Stomach (tissue), 9 donors: Measurements from ENCODE around the gene UTP3. TPM values are rescaled to one million over a fixed set of nuclear protein-coding genes. Genes with fewer than 3 reads are reported as not detected.

ENCODE experiments used
- DNase-seq, 2 donors: peaks; one replicate each; pipeline versions ENCODE4 v3.0.0 to v3.0.0-alpha.2; 2013 to 2019
- H3K27ac ChIP-seq, 5 donors: fragments of 200-600 bp in 4 of 5; sonication (generic) in 4 of 5; one replicate each; pipeline ENCODE4 v1.5.1; 2013 to 2019; ENCODE audit warnings: mild to moderate bottlenecking in 1 of 5, moderate library complexity in 1 of 5
- H3K27me3 ChIP-seq, 3 donors: fragments of 200-600 bp; sonication (generic); one replicate each; pipeline ENCODE4 v1.5.1; 2017 to 2019; ENCODE audit warnings: mixed run types in 1 of 3
- H3K36me3 ChIP-seq, 4 donors: fragments of 200-600 bp; sonication (generic); 1 replicate in 3 of 4; 2 replicates in 1 of 4; pipeline ENCODE4 v1.5.1; 2016 to 2019
- H3K4me1 ChIP-seq, 4 donors: fragments of 200-600 bp; sonication (generic); one replicate each; pipeline ENCODE4 v1.5.1; 2016 to 2019
- H3K4me3 ChIP-seq, 4 donors: fragments of 200-600 bp; sonication (generic) in 3 of 4; one replicate each; pipeline ENCODE4 v1.5.1; 2016 to 2019; ENCODE audit warnings: mild to moderate bottlenecking in 1 of 4
- H3K9me3 ChIP-seq, 4 donors: fragments of 200-600 bp; sonication (generic); one replicate each; pipeline ENCODE4 v1.5.1; 2016 to 2019
- EP300 ChIP-seq: sonication (generic); formaldehyde crosslinking; IDR thresholded peaks from one replicate; pipeline ENCODE4 v1.6.1; 2017; ENCODE audit warnings: antibody characterized with exemption
- POLR2A ChIP-seq, 4 donors: fragments of 450-650 bp; IDR thresholded peaks; one replicate each; pipeline ENCODE4 v1.6.1; 2016; ENCODE audit warnings: antibody characterized with exemption in 4 of 4, control low read depth in 2 of 4, mild to moderate bottlenecking in 1 of 4, moderate library complexity in 1 of 4
- POLR2AphosphoS5 ChIP-seq, 3 donors: sonication (generic); formaldehyde crosslinking; IDR thresholded peaks; one replicate each; pipeline ENCODE4 v1.6.1; 2016; ENCODE audit warnings: antibody characterized with exemption in 3 of 3
- WGBS, 5 donors: extraction: QIAGEN DNeasy Blood & Tissue Kit in 3 of 5; methylation state at CpG; one replicate each; pipeline versions ENCODE4 v1.1.5 to v1.1.7; 2013 to 2018; 5-methylcytosine and 5-hydroxymethylcytosine counted together
- intact Hi-C: fragments of 100-400 bp; cut with DNase I; formaldehyde crosslinking; loops from one replicate; pipeline ENCODE4 v1.15.1; 2023; ENCODE audit warnings: low total_unique reads
- polyA plus RNA-seq, 3 donors: library from polyadenylated mRNA; stranded (reverse); fragments of 200-250 nt; gene quantifications; one replicate each; pipeline ENCODE4 v1.2.3, GENCODE V29; 2013
- total RNA-seq, 5 donors: library from RNA; depleted of rRNA; stranded (reverse); fragments of >200 nt; gene quantifications; one replicate each; pipeline versions ENCODE4 v1.1.0 to v1.2.3, GENCODE V29; 2014 to 2016
- TF ChIP-seq, protein P1 (sequence below), 7 experiments: fragments of 450-650 bp in 4 of 7; fragments of 200-600 bp in 3 of 7; sonication (generic) in 3 of 7; IDR thresholded peaks; one replicate each; pipeline ENCODE4 v1.5.1; 2016 to 2019; ENCODE audit warnings: antibody characterized with exemption in 7 of 7, control low read depth in 2 of 7, mild to moderate bottlenecking in 1 of 7
- donor health status: healthy with polysubstance abuse.
- donor health status: Bipolar disorder and iron deficiency.
- donor health status: healthy.

UTP3 gene
- total and polyA plus RNA-seq, 8 donors, result 11.3 to 22.2 (median 18.5) TPM

DNA sequence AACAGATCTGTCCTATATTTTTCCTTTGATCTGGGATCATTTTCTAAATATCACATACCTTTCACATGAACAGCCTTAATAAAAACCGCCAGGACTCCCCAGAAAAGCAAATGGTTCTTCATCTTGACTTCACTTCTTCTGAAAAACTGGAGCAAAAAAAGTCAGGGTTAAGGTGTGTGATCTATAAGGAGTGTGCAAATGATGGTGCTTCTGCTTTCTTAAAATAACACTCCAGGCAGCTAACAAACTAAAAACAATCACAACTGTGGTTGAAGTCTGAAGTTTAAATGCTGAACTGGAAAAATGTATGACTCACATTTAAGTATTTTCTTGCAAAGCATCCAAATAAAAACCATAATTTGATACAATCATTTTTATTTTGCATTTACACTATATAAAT lies 22.0 kb upstream of the UTP3 start, which contains the start of gene JCHAIN:
TSS of gene JCHAIN (minus strand) at position 140 of the 400 bp plus-strand sequence. CDS start at position 122, 18 bp downstream.
- 53 to 77% (median 58%) methylated on average over 1 of the region's 1 CpG for WGBS, 5 donors
- Histone ChIP-seq H3K4me1 (peaks cover 0 to 4% (median 0%) of the 10 kb centered on the region in 4 donors), H3K27ac (no peak within 1 kb of the TSS), H3K27me3 (no peaks in the 10 kb centered on the region), H3K9me3 (no peaks in the 10 kb centered on the region), H3K4me3 (no peak within 1 kb of the TSS), H3K36me3 (no peaks in the 10 kb centered on the region)
- no peak for DNase-seq
- TF ChIP-seq, protein P1, sequence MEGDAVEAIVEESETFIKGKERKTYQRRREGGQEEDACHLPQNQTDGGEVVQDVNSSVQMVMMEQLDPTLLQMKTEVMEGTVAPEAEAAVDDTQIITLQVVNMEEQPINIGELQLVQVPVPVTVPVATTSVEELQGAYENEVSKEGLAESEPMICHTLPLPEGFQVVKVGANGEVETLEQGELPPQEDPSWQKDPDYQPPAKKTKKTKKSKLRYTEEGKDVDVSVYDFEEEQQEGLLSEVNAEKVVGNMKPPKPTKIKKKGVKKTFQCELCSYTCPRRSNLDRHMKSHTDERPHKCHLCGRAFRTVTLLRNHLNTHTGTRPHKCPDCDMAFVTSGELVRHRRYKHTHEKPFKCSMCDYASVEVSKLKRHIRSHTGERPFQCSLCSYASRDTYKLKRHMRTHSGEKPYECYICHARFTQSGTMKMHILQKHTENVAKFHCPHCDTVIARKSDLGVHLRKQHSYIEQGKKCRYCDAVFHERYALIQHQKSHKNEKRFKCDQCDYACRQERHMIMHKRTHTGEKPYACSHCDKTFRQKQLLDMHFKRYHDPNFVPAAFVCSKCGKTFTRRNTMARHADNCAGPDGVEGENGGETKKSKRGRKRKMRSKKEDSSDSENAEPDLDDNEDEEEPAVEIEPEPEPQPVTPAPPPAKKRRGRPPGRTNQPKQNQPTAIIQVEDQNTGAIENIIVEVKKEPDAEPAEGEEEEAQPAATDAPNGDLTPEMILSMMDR (IDR thresholded peaks at IDR 0.05), result no peak
- TF ChIP-seq POLR2A (IDR thresholded peaks at IDR 0.05), result no peak
- TF ChIP-seq EP300, result no peak
- intact Hi-C loops, result no loop called here

DNA sequence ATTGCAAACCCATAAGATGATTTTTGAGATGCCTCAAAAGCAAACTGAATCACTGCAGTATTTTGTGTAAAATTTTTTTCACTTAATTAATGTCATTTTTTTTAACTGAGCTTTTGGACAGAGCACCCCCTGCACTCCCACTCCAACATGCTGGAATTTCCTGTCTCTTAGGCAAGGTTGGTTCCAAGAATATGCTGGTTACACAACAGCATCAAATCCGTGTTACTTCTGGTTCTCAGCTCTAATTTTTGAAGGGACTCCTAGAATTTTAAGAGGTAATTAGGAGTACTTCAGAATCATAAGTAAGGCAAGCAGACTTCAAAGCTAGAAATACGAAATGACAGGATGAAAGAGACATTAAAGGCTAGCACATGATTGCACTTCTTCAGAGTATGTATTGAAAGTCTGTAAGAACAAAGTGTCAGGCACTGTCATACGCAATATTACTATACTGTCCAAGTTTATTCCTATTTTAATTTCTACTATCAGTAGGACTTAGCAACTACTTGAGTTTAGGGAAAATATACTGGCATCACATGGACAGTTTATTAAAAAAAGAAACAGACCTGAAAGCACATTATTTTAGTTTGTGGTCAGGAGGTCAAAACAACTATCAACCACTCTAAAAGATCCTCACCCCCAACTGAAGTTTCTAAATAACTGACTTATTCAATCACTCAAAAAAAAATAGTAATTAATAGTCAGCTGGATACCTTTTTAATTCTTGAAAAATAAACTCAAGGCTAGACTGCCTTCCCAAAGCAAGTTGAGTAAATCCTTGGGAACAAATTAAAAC lies 20.4 kb upstream of the UTP3 start:
- peak in 1 of 2 donors; percentile 15 for DNase-seq
- H3K4me1 ChIP-seq, result peaks cover 0 to 4% (median 0%) of the 10 kb centered on the region in 4 donors
- no peaks in the 10 kb centered on the region for H3K9me3 ChIP-seq
- H3K27ac ChIP-seq, result peak overlapping the region in 1 of 5 donors; percentile 23
- TF ChIP-seq POLR2A (IDR thresholded peaks at IDR 0.05), result no peak
- TF ChIP-seq, protein P1 (IDR thresholded peaks at IDR 0.05), result no peak
- H3K4me3 ChIP-seq, result no peak overlapping the region
- H3K27me3 ChIP-seq, result no peaks in the 10 kb centered on the region
- no peaks in the 10 kb centered on the region for H3K36me3 ChIP-seq
- intact Hi-C loops, result no loop called here
- 50 to 76% (median 71%) methylated on average over 3 of the region's 3 CpGs for WGBS, 5 donors

DNA sequence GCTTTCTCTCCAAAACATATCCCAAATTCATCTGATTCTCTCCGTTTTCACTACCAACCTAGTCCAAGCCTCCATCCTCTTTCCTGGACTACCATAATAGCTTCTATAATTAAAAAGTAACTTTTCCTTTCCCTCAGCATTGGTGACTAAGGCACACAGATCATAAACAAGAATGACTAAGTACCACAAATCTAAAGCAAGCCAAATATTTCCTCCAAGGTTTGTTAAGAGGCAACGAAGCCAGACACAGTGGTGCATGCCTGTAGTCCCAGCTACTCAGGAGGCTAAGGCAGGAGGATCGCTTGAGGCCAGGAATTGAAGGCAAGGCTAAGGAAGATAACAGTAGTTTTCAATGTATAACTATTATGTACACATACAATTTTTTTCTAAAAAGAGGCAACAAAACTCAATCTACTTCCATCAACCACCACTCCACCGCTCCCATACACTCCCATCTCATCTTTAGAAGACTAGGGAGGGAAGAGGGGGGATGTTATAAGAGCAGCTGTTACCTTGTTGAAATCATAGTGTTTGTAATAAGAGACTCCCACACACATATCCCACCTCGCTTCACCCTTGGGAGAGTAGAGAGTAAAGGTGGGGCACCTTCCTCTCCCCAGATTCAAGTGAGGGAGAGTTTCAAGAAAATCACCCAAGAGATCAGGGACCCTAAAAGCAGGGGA lies 17.9 kb upstream of the UTP3 start:
- Histone ChIP-seq H3K36me3 (no peaks in the 10 kb centered on the region), H3K27me3 (no peaks in the 10 kb centered on the region), H3K27ac (no peak overlapping the region), H3K9me3 (no peaks in the 10 kb centered on the region), H3K4me3 (no peak overlapping the region), H3K4me1 (peaks cover 0 to 4% (median 0%) of the 10 kb centered on the region in 4 donors)
- 74 to 86% (median 80%) methylated on average over 5 of the region's 5 CpGs for WGBS, 5 donors
- TF ChIP-seq, protein P1 (IDR thresholded peaks at IDR 0.05), result no peak
- TF ChIP-seq POLR2A (IDR thresholded peaks at IDR 0.05) (no peak), EP300 (no peak), POLR2AphosphoS5 (IDR thresholded peaks at IDR 0.05) (no peak)
- intact Hi-C loops, result no loop called here
- no peak for DNase-seq

DNA sequence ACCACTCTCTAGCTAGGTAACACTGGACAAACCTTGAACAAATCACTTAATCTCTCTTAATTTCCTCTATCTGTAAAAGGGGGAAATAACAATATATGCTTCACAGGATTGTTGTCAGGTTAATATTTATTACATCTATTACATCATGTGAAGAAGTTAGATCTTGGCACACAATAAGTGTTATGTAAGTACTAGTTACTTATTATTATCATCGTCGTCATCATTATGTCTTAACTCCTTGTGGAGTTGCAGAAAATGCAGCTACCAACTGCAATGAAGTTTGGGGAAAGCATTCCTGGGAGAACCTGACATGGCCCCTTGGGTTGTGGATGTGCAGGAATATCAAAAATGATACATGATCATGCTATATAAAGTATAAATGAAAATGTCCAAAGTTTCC lies 17.2 kb upstream of the UTP3 start:
- Histone ChIP-seq H3K36me3 (no peaks in the 10 kb centered on the region), H3K27ac (no peak overlapping the region), H3K4me1 (peaks cover 0 to 2% (median 0%) of the 10 kb centered on the region in 4 donors), H3K9me3 (no peaks in the 10 kb centered on the region), H3K4me3 (no peak overlapping the region), H3K27me3 (no peaks in the 10 kb centered on the region)
- TF ChIP-seq EP300, result no peak
- no peak for TF ChIP-seq POLR2AphosphoS5 (IDR thresholded peaks at IDR 0.05)
- TF ChIP-seq POLR2A (IDR thresholded peaks at IDR 0.05), result no peak
- TF ChIP-seq, protein P1 (IDR thresholded peaks at IDR 0.05), result no peak
- DNase-seq, result no peak
- intact Hi-C loops, result no loop called here
- WGBS, 5 donors, result 58 to 72% (median 68%) methylated on average over 2 of the region's 2 CpGs
